A549 (cell line): ENCODE data around the gene AEBP1. TPM values are rescaled to one million over a fixed set of nuclear protein-coding genes. Genes with fewer than 3 reads are reported as not detected.

Experiments used
- ATAC-seq, 2 experiments: fragments of 200-7000 bp in 1 of 2; fragments of >200 bp in 1 of 2; cut with Nextera tagmentation in 1 of 2; cut with Tn5 transposase in 1 of 2; 3 replicates each; pipeline versions ENCODE4 v1.8.0 to v1.9.1; 2018 to 2020; ENCODE audit warnings: mild to moderate bottlenecking in 1 of 2, moderate library complexity in 1 of 2
- CTCF ChIA-PET: fragments of 300-600 bp; sonication (Branson Sonifier 250); formaldehyde crosslinking; extraction: SDS; loops from one replicate; lab custom pipeline; 2021; ENCODE audit warnings: antibody characterized with exemption, inconsistent platforms; lab: Yijun Ruan, JAX
- POLR2A ChIA-PET: fragments of 350-600 bp; formaldehyde crosslinking; extraction: SDS; loops from one replicate; lab custom pipeline; 2021; ENCODE audit warnings: antibody characterized with exemption, inconsistent platforms; lab: Yijun Ruan, JAX
- DNase-seq, 2 experiments: peaks; one replicate each; pipeline versions ENCODE4 v3.0.0 to v3.0.0-alpha.2; 2011 to 2016; ENCODE audit warnings: low read depth in 1 of 2, low spot score in 1 of 2
- FAIRE-seq: peaks from 2 replicates; lab custom pipeline; 2011; peaks lifted over from hg19 to GRCh38; lab: Jason Lieb, UNC
- H3K27ac ChIP-seq, 2 experiments: fragments of >200 bp; sonication (Bioruptor Twin); formaldehyde crosslinking; 3 replicates each; pipeline ENCODE4 v1.5.1; 2016 to 2017
- H3K4me1 ChIP-seq: fragments of >200 bp; sonication (Bioruptor Twin); formaldehyde crosslinking; 3 replicates; pipeline ENCODE4 v1.6.1; 2016
- H3K4me2 ChIP-seq: fragments of >200 bp; sonication (Bioruptor Twin); formaldehyde crosslinking; 3 replicates; pipeline ENCODE4 v1.6.1; 2016
- H3K4me3 ChIP-seq: fragments of >200 bp; sonication (Bioruptor Twin); formaldehyde crosslinking; 3 replicates; pipeline ENCODE4 v1.5.1; 2016
- H3K9me3 ChIP-seq: fragments of >200 bp; sonication (Bioruptor Twin); formaldehyde crosslinking; 3 replicates; pipeline ENCODE4 v1.6.1; 2016
- ATOH8 ChIP-seq: fragments of 250-450 bp; sonication (Bioruptor Pico); IDR thresholded peaks from 2 replicates; pipeline ENCODE4 v1.5.0; 2020; ENCODE audit warnings: low read depth, mild to moderate bottlenecking, moderate library complexity
- BCL3 ChIP-seq: fragments of >200 bp; sonication (Bioruptor Twin); formaldehyde crosslinking; IDR thresholded peaks from 3 replicates; pipeline ENCODE4 v1.6.1; 2016
- BHLHE40 ChIP-seq: IDR thresholded peaks from 2 replicates; pipeline ENCODE4 v1.6.1; 2012; ENCODE audit warnings: low read depth, low read length, inconsistent platforms
- CBX2 ChIP-seq: fragments of 200-600 bp; sonication (generic); IDR thresholded peaks from 2 replicates; pipeline ENCODE4 v1.6.1; 2016; ENCODE audit warnings: low read depth, mild to moderate bottlenecking, borderline replicate concordance
- CEBPB ChIP-seq, 2 experiments: fragments of >200 bp in 1 of 2; sonication (Bioruptor Twin) in 1 of 2; formaldehyde crosslinking in 1 of 2; IDR thresholded peaks; 2 replicates each; pipeline ENCODE4 v1.6.1; 2012 to 2016
- CTCF ChIP-seq: fragments of >200 bp; sonication (Bioruptor Twin); formaldehyde crosslinking; IDR thresholded peaks from 3 replicates; pipeline ENCODE4 v1.5.1; 2016
- FOSB ChIP-seq: fragments of 250-450 bp; sonication (Bioruptor Pico); IDR thresholded peaks from 2 replicates; pipeline ENCODE4 v1.5.0; 2020; ENCODE audit warnings: mild to moderate bottlenecking, moderate library complexity
- FOXS1 ChIP-seq: fragments of 250-450 bp; sonication (Bioruptor Pico); IDR thresholded peaks from 2 replicates; pipeline ENCODE4 v1.5.0; 2020; ENCODE audit warnings: mild to moderate bottlenecking, moderate library complexity
- GATA3 ChIP-seq: IDR thresholded peaks from 2 replicates; pipeline ENCODE4 v1.6.1; 2012; ENCODE audit warnings: borderline replicate concordance
- HOXB13 ChIP-seq: fragments of 250-450 bp; sonication (Bioruptor Pico); IDR thresholded peaks from 2 replicates; pipeline ENCODE4 v1.5.0; 2020; ENCODE audit warnings: low read depth, mild to moderate bottlenecking, moderate library complexity
- HOXB5 ChIP-seq: fragments of 250-450 bp; sonication (Bioruptor Pico); IDR thresholded peaks from 2 replicates; pipeline ENCODE4 v1.5.0; 2020; ENCODE audit warnings: mild to moderate bottlenecking, moderate library complexity
- JUN ChIP-seq, 2 experiments: fragments of >200 bp; sonication (Bioruptor Twin); formaldehyde crosslinking; IDR thresholded peaks; 2 replicates in 1 of 2; 3 replicates in 1 of 2; pipeline ENCODE4 v1.6.1; 2016 to 2017
- KDM1A ChIP-seq: fragments of 200-600 bp; sonication (generic); IDR thresholded peaks from 2 replicates; pipeline ENCODE4 v1.6.1; 2016; ENCODE audit warnings: low read depth, mild to moderate bottlenecking
- NPAS2 ChIP-seq: fragments of 250-450 bp; sonication (Bioruptor Pico); IDR thresholded peaks from 2 replicates; pipeline ENCODE4 v1.8.0; 2022; ENCODE audit warnings: mild to moderate bottlenecking, moderate library complexity, borderline replicate concordance
- RAD21 ChIP-seq, 2 experiments: fragments of >200 bp in 1 of 2; sonication (Bioruptor Twin) in 1 of 2; formaldehyde crosslinking in 1 of 2; IDR thresholded peaks in 1 of 2; conservative IDR thresholded peaks in 1 of 2; 2 replicates in 1 of 2; 3 replicates in 1 of 2; pipeline ENCODE4 v1.6.1; 2012 to 2018; ENCODE audit warnings: inconsistent platforms in 1 of 2
- RARB ChIP-seq: fragments of 250-450 bp; sonication (Bioruptor Pico); IDR thresholded peaks from 2 replicates; pipeline ENCODE4 v1.8.0; 2021; ENCODE audit warnings: mild to moderate bottlenecking, moderate library complexity
- SREBF2 ChIP-seq: fragments of 450-650 bp; IDR thresholded peaks from 2 replicates; pipeline ENCODE4 v1.6.1; 2014; ENCODE audit warnings: mild to moderate bottlenecking, moderate library complexity
- TFCP2L1 ChIP-seq: fragments of 250-450 bp; sonication (Bioruptor Pico); IDR thresholded peaks from 2 replicates; pipeline ENCODE4 v1.5.0; 2021; ENCODE audit warnings: mild to moderate bottlenecking
- USF2 ChIP-seq: fragments of 450-650 bp; IDR thresholded peaks from 2 replicates; pipeline ENCODE4 v1.6.1; 2014; ENCODE audit warnings: antibody characterized with exemption
- ZNF302 ChIP-seq: fragments of 250-450 bp; sonication (Bioruptor Pico); IDR thresholded peaks from 2 replicates; pipeline ENCODE4 v1.9.0; 2021; ENCODE audit warnings: inconsistent platforms, mild to moderate bottlenecking, moderate library complexity
- ZSCAN20 ChIP-seq: fragments of 250-450 bp; sonication (Bioruptor Pico); IDR thresholded peaks from 2 replicates; pipeline ENCODE4 v1.8.0; 2022; ENCODE audit warnings: mild to moderate bottlenecking, moderate library complexity
- WGBS: methylation state at CpG from one replicate; pipeline ENCODE4 v1.1.6; 2017; ENCODE audit errors: missing lambda C conversion rate; 5-methylcytosine and 5-hydroxymethylcytosine counted together
- polyA plus RNA-seq, 4 experiments: library from polyadenylated mRNA; depleted of rRNA in 3 of 4; stranded (reverse); fragments of >200 nt; fragmentation: RNase III in 1 of 4; extraction: RNeasy Plus Mini Kit Qiagen cat#74134 plus additional on column Dnase treatment in 1 of 4; gene quantifications; 2 replicates in 3 of 4; 3 replicates in 1 of 4; pipeline ENCODE4 v1.2.3, GENCODE V29; 2011 to 2017

AEBP1 gene
- polyA plus RNA-seq, 2 of the 4 experiments (the other 2 are of a cell fraction): not detected

GRCh38 chr7:44095781-44096180 is 8.4 kb upstream of the AEBP1 start:
- CTCF ChIA-PET: interaction anchor here (0.8 to 1.1 kb wide), 2 partner anchors 10 to 20 kb away, joined by 3 to 4 read pairs; no protein-coding TSS in a partner anchor
- no peak for FAIRE-seq

GRCh38 chr7:44096326-44096881 is 7.7 kb upstream of the AEBP1 start:
- ChIA-PET CTCF (interaction anchor here (0.8 to 1.1 kb wide), 2 partner anchors 11 to 21 kb away, joined by 3 to 4 read pairs; no protein-coding TSS in a partner anchor), POLR2A (no interaction called here)
- ATAC-seq: peak in 1 of 2 experiments; percentile 18; a peak in 2 of 6 replicates
- DNase-seq: no peak
- Histone ChIP-seq H3K4me3 (no peak overlapping the region), H3K9me3 (no peaks in the 10 kb centered on the region), H3K4me2 (no peak overlapping the region), H3K4me1 (0 out of 3 replicates have a peak, but pooled peaks cover 4% of the 10 kb centered on the region), H3K27ac (no peak overlapping the region)
- TF ChIP-seq ATOH8 (CRISPR knock-in tag): no peak
- TF ChIP-seq RAD21 (conservative IDR thresholded peaks at IDR 0.05 in 1 of 2, IDR thresholded peaks at IDR 0.05 in 1 of 2): no peak
- TF ChIP-seq TFCP2L1 (CRISPR knock-in tag): no peak
- TF ChIP-seq FOXS1 (CRISPR knock-in tag): no peak
- TF ChIP-seq CEBPB (IDR thresholded peaks at IDR 0.05): no peak
- TF ChIP-seq RARB (CRISPR knock-in tag): no peak
- TF ChIP-seq CBX2: no peak
- FAIRE-seq: no peak
- WGBS: 49% methylated on average over 6 of the region's 8 CpGs

More at GRCh38 chr7:44095781-44096180, 8.4 kb upstream of the AEBP1 start:
- ATAC-seq (no peak), DNase-seq (no peak)
- no peak overlapping the region for H3K4me3 ChIP-seq
- TF ChIP-seq RARB (CRISPR knock-in tag): no peak
- no peak for TF ChIP-seq KDM1A
- no peak for TF ChIP-seq BCL3
- no peak for TF ChIP-seq HOXB13 (CRISPR knock-in tag)
- no peak for TF ChIP-seq ZNF302 (CRISPR knock-in tag)
- no peak for TF ChIP-seq SREBF2
- no peak for TF ChIP-seq BHLHE40
- TF ChIP-seq NPAS2: no peak
- TF ChIP-seq HOXB5 (CRISPR knock-in tag): no peak
- TF ChIP-seq CTCF: no peak
- no peak for TF ChIP-seq FOXS1 (CRISPR knock-in tag)
- no peak overlapping the region for H3K27ac ChIP-seq
- WGBS: 57% methylated on average over 3 of the region's 3 CpGs
- no peaks in the 10 kb centered on the region for H3K9me3 ChIP-seq
- 0 out of 3 replicates have a peak, but pooled peaks cover 4% of the 10 kb centered on the region for H3K4me1 ChIP-seq
- POLR2A ChIA-PET: no interaction called here
- H3K4me2 ChIP-seq: no peak overlapping the region

- Histone ChIP-seq H3K9me3 (no peaks in the 10 kb centered on the region), H3K4me3 (no peak overlapping the region), H3K27ac (no peak overlapping the region), H3K4me2 (no peak overlapping the region), H3K4me1 (0 out of 3 replicates have a peak, but pooled peaks cover 4% of the 10 kb centered on the region)
- no peak for TF ChIP-seq USF2
- TF ChIP-seq RAD21 (conservative IDR thresholded peaks at IDR 0.05 in 1 of 2, IDR thresholded peaks at IDR 0.05 in 1 of 2): no peak
- TF ChIP-seq ATOH8 (CRISPR knock-in tag): no peak
- TF ChIP-seq ZSCAN20 (CRISPR knock-in tag): no peak
- TF ChIP-seq GATA3: no peak
- TF ChIP-seq CTCF: no peak
- TF ChIP-seq JUN (IDR thresholded peaks at IDR 0.05): no peak
- TF ChIP-seq HOXB5 (CRISPR knock-in tag): no peak
- TF ChIP-seq FOSB (CRISPR knock-in tag): no peak
- 71% methylated on average over 9 of the region's 9 CpGs for whole genome bisulfite sequencing
- ChIA-PET POLR2A (no interaction called here), CTCF (interaction anchor here (1.1 to 2.6 kb wide), 3 partner anchors 10 to 144 kb away, joined by 3 to 11 read pairs (median 5); no protein-coding TSS in a partner anchor)
- DNase-seq: no peak
- no peak for FAIRE-seq
- no peak for ATAC-seq
Observed at GRCh38 chr7:44097064-44097932, 6.8 kb upstream of the AEBP1 start.
